Heart left ventricle (tissue), 13 donors: Measurements from ENCODE around the gene DPPA4.

ENCODE experiments used
- CTCF ChIP-seq, 12 donors: fragments of 200-600 bp; sonication (generic) in 4 of 12; IDR thresholded peaks; one replicate each; pipeline versions ENCODE4 v1.5.0 to v1.8.0; 2018 to 2022; ENCODE audit warnings: antibody characterized with exemption in 12 of 12, mild to moderate bottlenecking in 5 of 12
- POLR2A ChIP-seq, 2 donors: fragments of 450-650 bp; IDR thresholded peaks; one replicate each; pipeline ENCODE4 v1.6.1; 2017; ENCODE audit warnings: antibody characterized with exemption in 2 of 2, mild to moderate bottlenecking in 2 of 2, moderate library complexity in 2 of 2
- donor health status: ischemic (EF 13 %, LVEDD 7.1; RV severe dilation, severe dysfunction).
- donor health status: DM: no; HTN: yes; CAD: no.
- donor health status: DM: no; HTN: no; CAD: no.
- donor health status: ischemic (EF 25% LVEDD 6.9; RV normal size, moderate dysfunction).
- donor health status: ischemic (EF 25% LVEDD 5.7; RV mildly dilated, moderate dysfunction).
- donor health status: ischemic (EF 35%, LVEDD 5.7; RV mildly dilated, moderate dysfunction).
- donor health status: nonischemic (EF 11% LVEDD 7.7; RV severe dilation, severe dysfunction).
- donor health status: DM: yes; HTN: yes; CAD: no.
- donor health status: PGD.
- donor health status: ischemic (EF 29% LVEDD 5.4; RV normal size, mild dysfunction).
- donor health status: nonischemic (EF 23%, LVEDD 6.1; RV moderate dilation, normal function).

GRCh38 chr3:109363634-109364033 is 26.3 kb upstream of the DPPA4 start:
- TF ChIP-seq CTCF (IDR thresholded peaks at IDR 0.05) (no peak), POLR2A (IDR thresholded peaks at IDR 0.05) (no peak)
